ENCODE data around the gene CNBP.
"Not testable (repeated sequence)": the region's sequence is repeated elsewhere in the genome, so short reads cannot be mapped to it uniquely, and the experiment has no call there.

The CNBP gene

DNA sequence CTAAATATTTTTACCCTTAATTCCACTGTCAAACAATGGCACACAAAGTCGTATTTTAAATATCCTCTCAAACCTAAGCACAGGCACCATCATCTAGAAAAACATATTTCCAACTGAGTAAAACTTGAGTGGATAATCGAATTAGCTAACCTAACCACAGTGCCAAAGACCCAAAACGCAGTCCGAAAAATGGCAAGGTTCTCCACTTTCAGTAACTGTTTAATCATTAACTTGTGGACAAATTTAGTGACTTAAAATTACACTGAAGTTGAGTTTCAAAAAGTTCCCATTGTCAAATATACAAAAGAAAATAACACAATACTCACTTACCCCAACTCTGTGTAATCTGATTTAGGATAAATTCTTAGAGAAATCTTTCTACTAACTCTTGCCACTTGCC lies 10.0 kb downstream of the CNBP start:
- Mint-ChIP-seq H3K27ac (peak overlapping the region; percentile 41), H3K36me3 (peaks cover 12% of the 10 kb centered on the region), H3K27me3 (no peaks in the 10 kb centered on the region), H3K4me1 (peaks cover 30% of the 10 kb centered on the region), H3K4me3 (no peak overlapping the region), H3K9me3 (no peaks in the 10 kb centered on the region)
- no peak for ATAC-seq (ENCODE audit: low read depth)
- DNase-seq (ENCODE audit: low spot score in 2 of 2), result no peak

DNA sequence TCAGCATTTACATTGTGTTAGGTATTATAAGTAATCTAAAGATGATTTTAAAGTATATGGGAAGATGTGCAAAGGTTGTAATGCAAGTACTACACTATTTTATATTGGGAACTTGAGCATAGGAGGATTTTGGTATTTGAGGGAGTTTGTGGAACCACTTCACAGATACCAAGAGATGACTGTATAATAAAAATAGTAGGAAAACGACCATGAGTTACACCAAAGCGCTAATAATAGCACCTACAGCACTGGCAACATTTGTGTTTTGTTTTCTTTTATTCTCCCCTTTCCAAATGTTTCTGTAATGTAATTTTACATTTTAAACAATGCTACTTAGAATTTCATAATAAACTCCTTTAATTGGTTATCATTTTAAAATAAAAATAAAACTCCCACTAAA lies 10.5 kb downstream of the CNBP start:
- Mint-ChIP-seq H3K36me3 (peaks cover 12% of the 10 kb centered on the region), H3K27ac (peak overlapping the region; percentile 53), H3K4me3 (no peak overlapping the region), H3K9me3 (no peaks in the 10 kb centered on the region), H3K4me1 (peaks cover 30% of the 10 kb centered on the region), H3K27me3 (no peaks in the 10 kb centered on the region)
- no peak for ATAC-seq (ENCODE audit: low read depth)
- no peak for DNase-seq (ENCODE audit: low spot score in 2 of 2)

DNA sequence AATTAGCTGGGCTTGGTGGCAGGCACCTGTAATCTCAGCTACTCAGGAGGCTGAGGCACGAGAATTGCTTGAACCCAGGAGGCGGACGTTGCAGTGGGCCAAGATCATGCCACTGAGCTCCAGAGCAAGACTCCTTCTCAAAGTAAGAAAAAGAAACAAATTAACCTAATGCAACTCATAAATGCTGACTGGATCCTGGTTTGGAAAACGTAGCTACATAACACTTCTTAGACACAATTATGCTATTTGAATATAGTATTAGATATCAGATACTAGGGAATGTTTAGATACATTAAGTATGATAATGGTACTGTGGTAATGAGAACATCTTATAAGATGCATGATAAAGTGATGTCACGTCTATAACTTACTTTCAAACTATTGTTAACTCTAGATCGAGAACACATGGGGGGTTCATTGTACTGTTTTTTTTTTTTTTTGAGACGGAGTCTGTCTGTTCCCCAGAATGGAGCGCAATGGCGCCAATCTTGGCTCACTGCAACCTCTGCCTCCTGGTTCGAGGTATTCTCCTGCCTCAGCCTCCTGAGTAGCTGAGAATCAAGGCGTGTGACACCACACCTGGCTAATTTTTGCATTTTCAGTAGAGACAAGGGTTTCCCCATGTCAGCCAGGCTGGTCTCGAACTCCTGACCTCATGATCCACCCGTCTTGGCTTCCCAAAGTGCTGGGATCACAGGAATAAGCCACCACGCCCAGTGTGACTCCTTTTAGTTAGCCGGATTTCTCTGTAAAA lies 16.9 kb downstream of the CNBP start:
- Mint-ChIP-seq H3K4me1 (peaks cover 10% of the 10 kb centered on the region), H3K27me3 (no peaks in the 10 kb centered on the region), H3K36me3 (peaks cover 15% of the 10 kb centered on the region), H3K4me3 (no peak overlapping the region), H3K27ac (no peak overlapping the region), H3K9me3 (no peaks in the 10 kb centered on the region)
- ATAC-seq (ENCODE audit: low read depth), result no peak
- no peak for DNase-seq (ENCODE audit: low spot score in 2 of 2)

DNA sequence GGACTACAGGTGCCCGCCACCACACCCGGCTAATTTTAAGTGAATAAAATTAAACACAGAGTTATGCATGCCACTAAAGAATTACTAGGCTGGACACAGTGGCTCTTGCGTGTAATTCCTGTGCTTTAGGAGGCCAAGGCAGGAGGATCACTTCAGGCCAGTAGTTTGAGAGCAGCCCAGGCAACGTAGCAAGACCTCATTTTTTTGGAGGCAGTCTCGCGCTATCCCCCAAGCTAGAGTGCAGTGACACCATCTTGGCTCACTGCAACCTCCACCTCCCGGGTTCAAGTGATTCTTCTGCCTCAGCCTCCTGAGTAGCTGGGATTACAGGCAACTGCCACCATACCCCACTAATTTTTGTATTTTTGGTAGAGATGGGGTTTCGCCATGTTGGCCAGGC lies 18.1 kb downstream of the CNBP start:
- not testable (repeated sequence) for H3K4me3 Mint-ChIP-seq; ATAC-seq (ENCODE audit: low read depth); H3K4me1 Mint-ChIP-seq; H3K27me3 Mint-ChIP-seq; H3K27ac Mint-ChIP-seq; H3K9me3 Mint-ChIP-seq; DNase-seq (ENCODE audit: low spot score in 2 of 2)
- peaks cover 10% of the 10 kb centered on the region for H3K36me3 Mint-ChIP-seq

DNA sequence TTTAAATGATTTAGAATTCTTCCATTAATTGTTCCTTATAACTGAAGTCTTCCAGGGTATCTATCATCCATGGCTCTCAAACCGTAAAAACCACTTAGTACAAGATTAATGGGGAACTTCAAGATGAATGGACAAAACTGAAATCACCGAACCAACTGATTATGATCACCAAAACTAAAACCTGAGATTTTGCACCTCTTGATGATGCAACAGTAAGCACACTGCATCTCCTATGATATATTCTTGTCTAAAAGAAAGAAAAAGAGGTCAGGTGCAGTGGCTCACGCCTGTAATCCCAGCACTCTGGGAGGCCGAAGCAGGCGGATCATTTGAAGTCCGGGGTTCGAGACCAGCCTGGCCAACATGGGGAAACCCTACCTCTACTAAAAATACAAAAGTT lies 19.2 kb downstream of the CNBP start:
- Mint-ChIP-seq H3K4me1 (peaks cover 16% of the 10 kb centered on the region), H3K36me3 (peaks cover 10% of the 10 kb centered on the region), H3K9me3 (no peaks in the 10 kb centered on the region), H3K4me3 (no peak overlapping the region), H3K27ac (peak overlapping the region; percentile 33), H3K27me3 (no peaks in the 10 kb centered on the region)
- ATAC-seq (ENCODE audit: low read depth), result no peak
- no peak for DNase-seq (ENCODE audit: low spot score in 2 of 2)

DNA sequence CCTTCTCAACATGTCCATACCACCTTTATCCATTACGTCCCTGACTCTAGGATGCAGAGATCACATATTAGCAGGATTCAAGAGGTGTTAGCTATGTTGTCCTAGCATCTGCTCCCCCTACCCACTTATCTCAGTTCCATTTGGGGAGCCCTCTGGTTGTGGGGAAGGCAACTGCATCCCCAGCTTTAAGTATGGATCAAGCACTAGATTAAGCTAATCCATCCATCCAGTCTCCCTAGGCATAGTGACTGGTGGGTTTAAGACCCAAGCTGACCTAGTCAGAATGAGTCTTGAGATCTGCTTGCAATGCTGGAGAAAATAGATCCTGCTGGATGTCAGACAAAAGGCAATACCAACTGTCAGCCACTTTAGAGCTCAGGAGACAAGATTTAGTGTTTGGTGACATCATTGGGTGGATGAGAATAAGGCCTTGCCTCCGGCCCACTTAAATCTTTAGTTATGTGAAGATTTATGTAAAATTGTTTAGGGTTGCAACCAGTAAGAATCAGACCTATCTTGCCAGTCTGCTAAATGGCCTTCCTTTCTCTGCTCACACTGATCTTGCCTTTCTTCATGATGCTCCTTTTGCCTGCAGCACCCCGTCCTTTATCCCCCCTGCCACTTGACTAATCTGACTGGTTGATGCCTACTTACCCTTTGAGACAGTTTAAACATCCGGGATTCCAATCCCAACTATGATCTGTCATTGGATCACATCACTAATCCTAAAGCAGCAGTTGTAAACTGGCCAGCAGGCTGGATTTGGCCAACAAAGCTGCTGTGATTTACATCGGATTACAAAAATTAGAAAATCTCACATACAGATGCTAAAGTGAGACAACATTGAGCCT lies 20.7 kb downstream of the CNBP start:
- DNase-seq (ENCODE audit: low spot score in 2 of 2) (no peak), ATAC-seq (ENCODE audit: low read depth) (no peak)
- H3K27me3 Mint-ChIP-seq, result no peaks in the 10 kb centered on the region
- peak overlapping the region; percentile 17 for H3K4me3 Mint-ChIP-seq
- no peak overlapping the region for H3K27ac Mint-ChIP-seq
- H3K9me3 Mint-ChIP-seq, result no peaks in the 10 kb centered on the region
- peaks cover 10% of the 10 kb centered on the region for H3K36me3 Mint-ChIP-seq
- peaks cover 23% of the 10 kb centered on the region for H3K4me1 Mint-ChIP-seq

DNA sequence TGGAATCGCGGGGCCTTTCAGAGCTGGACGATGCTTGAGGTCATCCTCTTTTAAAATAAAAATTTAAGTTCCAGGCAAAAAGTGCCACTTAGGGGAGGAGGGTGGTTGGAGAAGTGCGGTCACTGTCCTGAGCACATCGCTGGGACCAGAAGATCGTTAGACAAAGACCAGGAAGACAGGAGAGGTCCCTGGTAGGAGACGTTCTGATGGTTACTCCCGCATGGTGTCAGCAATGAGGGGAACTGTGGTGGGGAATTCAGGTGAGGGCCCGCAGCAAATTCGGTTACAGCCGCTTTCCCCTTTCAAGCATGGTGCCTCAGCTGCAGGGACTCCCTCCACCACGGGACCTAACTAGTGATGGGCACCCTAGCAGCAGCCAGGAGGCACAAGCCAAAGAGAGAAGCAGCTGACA lies 21.8 kb downstream of the CNBP start:
- Mint-ChIP-seq H3K4me1 (peaks cover 23% of the 10 kb centered on the region), H3K4me3 (peak overlapping the region; percentile 97), H3K27ac (peak overlapping the region; percentile 99), H3K27me3 (no peaks in the 10 kb centered on the region), H3K36me3 (peaks cover 10% of the 10 kb centered on the region), H3K9me3 (no peaks in the 10 kb centered on the region)
- peak; percentile 11 for ATAC-seq (ENCODE audit: low read depth)
- peak in 1 of 2 donors; percentile 30 for DNase-seq (ENCODE audit: low spot score in 2 of 2)

DNA sequence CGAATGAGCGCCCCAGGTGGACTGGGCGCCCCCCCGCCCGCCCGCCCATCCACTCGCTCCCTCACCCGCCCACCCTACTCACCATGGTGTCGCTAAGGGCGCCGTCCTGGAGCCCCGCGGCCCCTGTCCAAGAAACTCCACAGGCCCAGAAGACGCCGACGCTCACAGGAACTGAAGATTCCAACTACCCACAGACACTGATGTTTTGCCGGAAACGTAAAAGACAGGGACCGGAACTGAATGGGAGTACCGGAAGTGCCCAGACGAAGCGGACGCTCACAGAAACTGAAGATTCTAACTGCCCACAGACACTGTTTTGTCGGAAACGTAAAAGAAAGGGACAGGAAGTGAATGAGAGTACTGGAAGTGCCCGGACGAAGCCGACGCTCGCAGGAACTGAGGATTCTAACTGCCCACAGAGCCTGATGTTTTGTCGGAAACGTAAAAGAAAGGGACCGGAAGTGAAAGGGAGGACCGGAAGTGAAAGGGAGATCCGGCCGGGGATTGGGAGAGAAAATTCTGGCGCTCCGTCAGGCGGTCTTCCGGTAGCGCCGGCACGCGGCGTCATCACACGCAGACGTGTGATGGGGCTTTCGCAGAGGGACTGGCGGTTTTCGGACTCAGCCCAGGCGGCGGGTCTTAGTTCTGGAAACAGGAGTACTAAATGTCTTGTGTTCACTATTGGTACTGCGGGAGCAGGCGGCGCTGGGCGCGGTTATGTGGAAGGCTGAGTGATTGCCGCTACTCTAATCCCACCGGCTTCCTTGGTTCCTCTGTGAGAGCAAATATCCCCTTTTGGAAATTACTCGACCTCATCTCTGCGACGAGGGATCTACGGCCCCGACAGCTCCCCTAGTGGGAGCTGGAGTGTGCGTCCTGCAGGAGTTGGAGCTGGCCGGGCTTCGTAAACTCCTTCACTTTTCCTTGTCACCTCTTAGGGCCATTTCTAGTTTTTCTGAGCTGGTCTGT lies 22.5 kb downstream of the CNBP start, which contains the start of gene ISY1:
ISY1 (minus strand) TSS at position 173 of the 969 bp plus-strand sequence; CDS start at position 85, 88 bp downstream.
- Mint-ChIP-seq H3K4me3 (peak within 1 kb of the TSS; percentile 97), H3K9me3 (no peaks in the 10 kb centered on the region), H3K27me3 (no peaks in the 10 kb centered on the region), H3K27ac (peak within 1 kb of the TSS; percentile 99), H3K4me1 (peaks cover 23% of the 10 kb centered on the region), H3K36me3 (peaks cover 10% of the 10 kb centered on the region)
- ATAC-seq (ENCODE audit: low read depth) (peak; percentile 79), DNase-seq (ENCODE audit: low spot score in 2 of 2) (peak; percentile 81)

DNA sequence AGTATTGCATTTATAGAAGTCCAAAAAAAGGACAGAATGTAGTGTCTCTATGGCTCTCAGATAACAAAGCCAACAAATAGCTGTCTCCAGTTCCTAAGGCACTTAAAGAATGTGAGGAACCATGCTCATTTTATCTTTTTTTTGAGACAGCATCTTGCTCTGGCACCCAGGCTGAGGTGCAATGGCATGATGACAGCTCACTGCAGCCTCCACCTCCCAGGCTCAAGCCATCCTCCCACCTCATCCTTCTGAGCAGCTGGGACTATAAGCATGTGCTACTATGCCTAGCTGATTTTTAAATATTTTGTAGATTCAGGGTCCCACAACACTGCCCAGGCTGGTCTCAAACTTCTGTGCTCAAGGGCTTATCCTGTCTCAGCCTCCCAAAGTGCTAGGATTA lies 38.9 kb downstream of the CNBP start:
- no peaks in the 10 kb centered on the region for H3K27me3 Mint-ChIP-seq
- no peak overlapping the region for H3K27ac Mint-ChIP-seq
- peaks cover 20% of the 10 kb centered on the region for H3K36me3 Mint-ChIP-seq
- no peak overlapping the region for H3K4me3 Mint-ChIP-seq
- ATAC-seq (ENCODE audit: low read depth) (no peak), DNase-seq (ENCODE audit: low spot score in 2 of 2) (no peak)
- no peaks in the 10 kb centered on the region for H3K9me3 Mint-ChIP-seq
- no peaks in the 10 kb centered on the region for H3K4me1 Mint-ChIP-seq

DNA sequence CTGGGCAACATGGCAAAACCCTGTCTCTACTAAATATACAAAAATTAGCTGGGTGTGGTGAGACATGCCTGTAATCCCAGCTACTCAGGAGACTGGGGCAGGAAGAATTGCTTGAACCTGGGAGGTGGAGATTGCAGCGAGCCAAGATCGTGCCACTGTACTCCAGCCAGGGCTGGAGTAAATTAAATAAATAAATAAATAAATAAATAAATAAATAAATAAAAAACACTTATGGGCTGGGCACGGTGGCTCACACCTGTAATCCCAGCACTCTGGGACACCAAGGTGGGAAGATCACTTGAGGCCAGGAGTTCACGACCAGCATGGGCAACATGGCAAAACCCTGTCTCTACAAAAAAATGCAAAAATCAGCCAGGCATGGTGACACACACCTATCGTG lies 42.7 kb downstream of the CNBP start:
- H3K27me3 Mint-ChIP-seq; H3K4me3 Mint-ChIP-seq; H3K4me1 Mint-ChIP-seq; ATAC-seq (ENCODE audit: low read depth); H3K9me3 Mint-ChIP-seq; DNase-seq (ENCODE audit: low spot score in 2 of 2); H3K27ac Mint-ChIP-seq: not testable (repeated sequence)
- peaks cover 17% of the 10 kb centered on the region for H3K36me3 Mint-ChIP-seq

DNA sequence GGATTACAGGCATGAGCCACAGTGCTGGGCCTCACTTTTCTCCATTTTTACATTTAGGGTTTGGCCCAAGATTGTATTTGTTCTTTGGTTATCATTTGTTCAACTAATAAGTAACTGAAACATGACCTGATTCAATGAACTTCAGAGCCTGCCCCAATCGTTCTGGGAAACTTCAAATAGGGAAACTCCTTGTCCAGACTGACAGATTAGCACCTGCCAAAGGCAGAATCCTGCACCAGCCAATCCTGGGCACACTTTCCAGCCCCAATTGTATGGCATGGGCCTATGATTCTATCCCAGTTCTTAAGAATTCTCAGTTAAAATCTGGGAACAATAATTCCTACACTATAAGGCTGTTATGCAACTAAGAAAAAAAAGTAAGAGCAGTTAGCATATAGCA lies 43.8 kb downstream of the CNBP start:
- no peaks in the 10 kb centered on the region for H3K9me3 Mint-ChIP-seq
- peaks cover 14% of the 10 kb centered on the region for H3K36me3 Mint-ChIP-seq
- no peaks in the 10 kb centered on the region for H3K4me1 Mint-ChIP-seq
- no peak overlapping the region for H3K4me3 Mint-ChIP-seq
- DNase-seq (ENCODE audit: low spot score in 2 of 2), result no peak
- no peak overlapping the region for H3K27ac Mint-ChIP-seq
- no peaks in the 10 kb centered on the region for H3K27me3 Mint-ChIP-seq
- no peak for ATAC-seq (ENCODE audit: low read depth)

DNA sequence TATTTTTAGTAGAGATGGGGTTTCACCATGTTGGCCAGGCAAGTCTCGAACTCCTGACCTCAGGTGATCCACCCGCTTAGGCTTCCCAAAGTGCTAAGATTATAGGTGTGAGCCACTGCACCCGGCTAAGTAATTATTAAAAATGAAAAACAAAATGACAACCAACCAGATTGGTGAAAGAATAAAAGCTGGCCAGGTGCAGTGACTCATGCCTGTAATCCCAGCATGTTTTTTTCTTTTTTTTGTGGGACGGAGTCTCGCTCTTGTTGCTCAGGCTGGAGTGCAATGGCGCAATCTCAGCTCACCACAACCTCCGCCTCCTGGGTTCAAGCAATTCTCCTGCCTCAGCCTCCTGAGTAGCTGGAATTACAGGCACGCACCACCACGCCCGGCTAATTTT lies 47.4 kb downstream of the CNBP start:
- not testable (repeated sequence) for H3K27me3 Mint-ChIP-seq; ATAC-seq (ENCODE audit: low read depth); DNase-seq (ENCODE audit: low spot score in 2 of 2); H3K4me3 Mint-ChIP-seq; H3K27ac Mint-ChIP-seq; H3K9me3 Mint-ChIP-seq; H3K4me1 Mint-ChIP-seq
- H3K36me3 Mint-ChIP-seq, result peaks cover 31% of the 10 kb centered on the region

DNA sequence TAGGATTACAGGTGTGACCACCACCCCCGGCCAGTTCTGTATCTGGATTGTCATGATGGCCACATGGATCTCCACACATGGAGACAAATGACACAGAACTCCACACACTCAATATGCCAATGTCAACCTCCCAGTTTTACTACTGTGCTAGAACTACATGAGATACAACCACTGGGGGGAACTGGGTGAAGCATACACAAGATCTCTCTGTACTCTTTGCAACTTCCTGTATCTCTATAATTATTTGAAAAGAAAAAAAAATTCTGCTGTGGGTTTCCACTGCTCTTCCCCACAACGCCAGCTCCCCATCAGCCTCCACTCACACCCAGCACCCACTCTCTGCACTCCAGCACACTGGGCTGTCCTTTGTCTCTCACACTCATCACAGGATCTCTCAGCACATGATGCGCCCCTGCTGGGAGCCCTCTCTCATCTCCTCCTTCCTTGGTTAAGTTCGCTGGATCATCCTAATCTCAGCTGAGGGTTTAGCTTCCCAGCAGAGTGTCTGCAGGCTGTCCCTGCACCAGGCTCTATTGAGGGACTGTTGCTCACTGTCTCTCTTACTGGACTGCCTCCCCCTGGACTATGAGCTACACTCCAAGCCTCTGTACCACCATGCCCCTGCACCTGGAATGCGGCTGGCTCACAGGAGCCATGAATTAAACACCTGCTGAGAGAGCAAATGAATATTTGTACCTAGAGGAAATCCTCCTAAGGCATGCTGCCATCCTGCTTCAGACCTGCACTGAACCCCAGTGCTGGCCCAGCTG lies 51.4 kb downstream of the CNBP start:
- H3K9me3 Mint-ChIP-seq, result no peaks in the 10 kb centered on the region
- DNase-seq (ENCODE audit: low spot score in 2 of 2), result no peak
- H3K27ac Mint-ChIP-seq, result no peak overlapping the region
- no peak overlapping the region for H3K4me3 Mint-ChIP-seq
- no peaks in the 10 kb centered on the region for H3K4me1 Mint-ChIP-seq
- ATAC-seq (ENCODE audit: low read depth), result no peak
- peaks cover 41% of the 10 kb centered on the region for H3K36me3 Mint-ChIP-seq
- no peaks in the 10 kb centered on the region for H3K27me3 Mint-ChIP-seq

All from memory B cell (primary cell).